Measurements from ENCODE around the gene ARID3A. TPM values are rescaled to one million over a fixed set of nuclear protein-coding genes. Genes with fewer than 3 reads are reported as not detected.
A peak's percentile ranks its signal among the peaks of the same experiment; 100 is the strongest.

The ARID3A gene
- total and polyA plus RNA-seq, 9 donors: 1.1 to 8.1 (median 4.5) TPM

DNA sequence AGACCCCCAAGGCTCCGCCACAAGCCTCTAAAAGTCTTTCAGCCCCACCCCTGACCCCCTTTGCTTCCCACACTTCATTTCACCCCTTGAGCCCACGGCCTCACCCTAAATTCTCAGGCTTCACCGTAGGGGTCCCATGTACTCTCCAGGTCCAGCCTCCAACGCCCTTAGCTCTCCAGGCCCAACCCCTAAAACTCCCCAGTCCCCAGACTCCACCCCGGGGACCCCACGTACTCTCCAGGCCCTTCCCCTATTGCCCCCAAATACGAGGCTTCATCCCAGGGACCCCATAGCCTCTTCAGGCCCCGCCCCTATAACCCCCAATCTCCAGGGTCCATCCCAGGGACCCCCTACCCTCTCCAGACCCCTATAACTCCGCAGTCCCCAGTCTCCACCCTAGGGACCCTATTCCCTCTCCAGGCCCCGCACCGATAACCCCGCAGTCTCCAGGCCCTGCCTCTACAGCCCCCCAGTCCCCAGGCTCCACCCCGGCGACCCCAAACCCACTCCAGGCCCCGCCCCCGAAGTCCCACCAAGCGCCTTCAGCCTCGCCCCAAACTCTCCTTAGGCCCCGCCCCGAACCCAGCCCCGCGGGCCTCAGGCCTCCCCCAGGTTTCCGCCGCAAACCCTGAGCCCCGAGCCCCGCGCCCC, 33.5 kb upstream of the ARID3A start:
- H3K4me3 ChIP-seq: peak overlapping the region; percentile 93
- H3K27me3 ChIP-seq: no peaks in the 10 kb centered on the region
- no peaks in the 10 kb centered on the region for H3K9me3 ChIP-seq
- H3K4me1 ChIP-seq (ENCODE audit: insufficient read depth): peaks cover 5% of the 10 kb centered on the region
- intact Hi-C loops (cut with DNase I): loop anchor here in 1 of 4 donors (10.0 kb wide), 1 partner anchor 228 kb away; the partner anchor contains the start of gene RNF126
- WGBS, 3 donors: 4 to 5% (median 5%) methylated on average over 17 to 27 of the region's 27 CpGs
- TF ChIP-seq EP300 (IDR thresholded peaks at IDR 0.05) (no peak), POLR2A (IDR thresholded peaks at IDR 0.05) (no peak)
- TF ChIP-seq, protein P1, sequence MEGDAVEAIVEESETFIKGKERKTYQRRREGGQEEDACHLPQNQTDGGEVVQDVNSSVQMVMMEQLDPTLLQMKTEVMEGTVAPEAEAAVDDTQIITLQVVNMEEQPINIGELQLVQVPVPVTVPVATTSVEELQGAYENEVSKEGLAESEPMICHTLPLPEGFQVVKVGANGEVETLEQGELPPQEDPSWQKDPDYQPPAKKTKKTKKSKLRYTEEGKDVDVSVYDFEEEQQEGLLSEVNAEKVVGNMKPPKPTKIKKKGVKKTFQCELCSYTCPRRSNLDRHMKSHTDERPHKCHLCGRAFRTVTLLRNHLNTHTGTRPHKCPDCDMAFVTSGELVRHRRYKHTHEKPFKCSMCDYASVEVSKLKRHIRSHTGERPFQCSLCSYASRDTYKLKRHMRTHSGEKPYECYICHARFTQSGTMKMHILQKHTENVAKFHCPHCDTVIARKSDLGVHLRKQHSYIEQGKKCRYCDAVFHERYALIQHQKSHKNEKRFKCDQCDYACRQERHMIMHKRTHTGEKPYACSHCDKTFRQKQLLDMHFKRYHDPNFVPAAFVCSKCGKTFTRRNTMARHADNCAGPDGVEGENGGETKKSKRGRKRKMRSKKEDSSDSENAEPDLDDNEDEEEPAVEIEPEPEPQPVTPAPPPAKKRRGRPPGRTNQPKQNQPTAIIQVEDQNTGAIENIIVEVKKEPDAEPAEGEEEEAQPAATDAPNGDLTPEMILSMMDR (IDR thresholded peaks at IDR 0.05): no peak
- H3K36me3 ChIP-seq: no peaks in the 10 kb centered on the region
- DNase-seq: peak in 2 of 5 donors; percentile 48 to 68
- peak overlapping the region; percentile 84 to 87 for H3K27ac ChIP-seq

GRCh38 chr19:892894-893689, 32.7 kb upstream of the ARID3A start, which contains the start of the genes MED16 and RNU6-9:
Gene MED16, minus strand, starts transcription at chr19:893187. Its CDS starts 2,056 bp downstream, at chr19:891131.
Gene RNU6-9, plus strand, starts transcription at chr19:893484.
- intact Hi-C loops (cut with DNase I): loop anchor here in 1 of 4 donors (10.0 kb wide), 1 partner anchor 228 kb away; the partner anchor contains the start of gene RNF126
- peak within 1 kb of the TSS; percentile 84 to 87 for H3K27ac ChIP-seq
- H3K9me3 ChIP-seq: no peaks in the 10 kb centered on the region
- TF ChIP-seq EP300 (IDR thresholded peaks at IDR 0.05) (peak; percentile 77), POLR2A (IDR thresholded peaks at IDR 0.05) (peak; percentile 72)
- TF ChIP-seq, protein P1 (IDR thresholded peaks at IDR 0.05): peak in 1 of 3 donors; percentile 12
- H3K4me1 ChIP-seq (ENCODE audit: insufficient read depth): peaks cover 5% of the 10 kb centered on the region
- no peaks in the 10 kb centered on the region for H3K36me3 ChIP-seq
- WGBS, 3 donors: 0 to 1% (median 1%) methylated on average over 42 to 66 of the region's 69 CpGs
- H3K4me3 ChIP-seq: peak within 1 kb of the TSS; percentile 93
- no peaks in the 10 kb centered on the region for H3K27me3 ChIP-seq
- peak; percentile 90 to 93 (median 92) for DNase-seq

- no peaks in the 10 kb centered on the region for H3K27me3 ChIP-seq
- peaks cover 5% of the 10 kb centered on the region for H3K4me1 ChIP-seq (ENCODE audit: insufficient read depth)
- no peak overlapping the region for H3K4me3 ChIP-seq
- WGBS, 3 donors: 82 to 94% (median 89%) methylated on average over 10 of the region's 10 CpGs
- no peak overlapping the region for H3K27ac ChIP-seq
- no peak for DNase-seq
- no peaks in the 10 kb centered on the region for H3K36me3 ChIP-seq
- TF ChIP-seq POLR2A (IDR thresholded peaks at IDR 0.05) (no peak), EP300 (IDR thresholded peaks at IDR 0.05) (no peak)
- TF ChIP-seq, protein P1 (IDR thresholded peaks at IDR 0.05): no peak
- intact Hi-C loops (cut with DNase I): loop anchor here in 1 of 4 donors (10.0 kb wide), 1 partner anchor 232 kb away; the partner anchor contains the start of gene RNF126
- no peaks in the 10 kb centered on the region for H3K9me3 ChIP-seq
Observed at GRCh38 chr19:896434-896833, 29.4 kb upstream of the ARID3A start.

DNA sequence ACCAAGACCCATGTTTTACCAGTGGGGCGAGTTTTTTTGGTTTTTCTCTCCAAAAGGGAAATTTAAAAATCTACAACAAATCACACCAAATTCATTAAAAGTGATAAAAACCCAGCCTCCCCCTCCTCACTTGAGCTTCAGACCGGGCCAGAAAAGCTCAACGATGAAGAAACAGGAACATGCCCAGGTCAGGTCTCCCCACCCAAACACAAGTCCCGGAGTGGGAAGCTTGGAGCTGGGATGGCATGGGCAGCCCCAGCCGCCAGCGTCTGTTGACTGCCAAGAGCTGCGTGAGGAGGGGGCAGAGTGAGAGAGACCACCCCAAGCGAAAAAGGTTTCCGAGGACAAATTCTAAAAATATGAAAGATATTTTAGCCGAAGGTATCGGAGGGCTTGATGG, 28.8 kb upstream of the ARID3A start:
- no peak overlapping the region for H3K27ac ChIP-seq
- intact Hi-C loops (cut with DNase I): loop anchor here in 1 of 4 donors (10.0 kb wide), 1 partner anchor 232 kb away; the partner anchor contains the start of gene RNF126
- H3K4me3 ChIP-seq: no peak overlapping the region
- no peaks in the 10 kb centered on the region for H3K9me3 ChIP-seq
- TF ChIP-seq, protein P1 (IDR thresholded peaks at IDR 0.05): no peak
- TF ChIP-seq EP300 (IDR thresholded peaks at IDR 0.05) (no peak), POLR2A (IDR thresholded peaks at IDR 0.05) (no peak)
- no peaks in the 10 kb centered on the region for H3K27me3 ChIP-seq
- no peaks in the 10 kb centered on the region for H3K36me3 ChIP-seq
- WGBS, 3 donors: 87 to 91% (median 90%) methylated on average over 11 of the region's 11 CpGs
- H3K4me1 ChIP-seq (ENCODE audit: insufficient read depth): peaks cover 2% of the 10 kb centered on the region
- no peak for DNase-seq
